OCI-LY7 (cell line): ENCODE data around the gene KCNK16.

Source experiments
- EZH2phosphoT487 ChIP-seq: fragments of 200-600 bp; sonication (generic); IDR thresholded peaks from 2 replicates; pipeline ENCODE4 v1.6.1; 2018; ENCODE audit warnings: low read depth, borderline replicate concordance, mild to moderate bottlenecking, mixed run types, antibody characterized with exemption, low read length, moderate library complexity, mixed read lengths
- TF ChIP-seq, protein P1 (sequence below): fragments of 200-600 bp; sonication (generic); conservative IDR thresholded peaks from 2 replicates; pipeline ENCODE4 v1.5.1; 2014; ENCODE audit warnings: mild to moderate bottlenecking, antibody characterized with exemption, low read length, moderate library complexity, mixed read lengths

DNA sequence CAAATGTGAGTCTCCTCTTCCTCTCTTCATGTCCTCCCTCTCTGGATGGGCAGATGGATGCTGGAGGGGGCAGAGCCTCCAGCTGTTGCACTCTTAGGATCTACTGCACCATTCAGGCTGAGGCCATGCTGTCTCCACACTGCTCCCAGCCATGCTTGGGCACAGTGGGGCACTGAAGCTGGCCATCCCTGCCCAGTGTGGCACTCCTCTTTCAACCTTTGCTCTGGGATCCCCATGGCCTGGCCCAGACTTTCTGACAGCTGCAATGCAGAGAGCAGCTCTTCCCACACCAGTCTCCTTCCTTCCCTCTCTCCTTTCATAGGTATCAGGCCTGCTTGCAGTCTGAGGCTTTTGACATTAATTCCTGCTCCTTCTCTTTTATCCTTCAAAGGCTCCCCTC is 17.6 kb downstream of the KCNK16 start:
- TF ChIP-seq, protein P1, sequence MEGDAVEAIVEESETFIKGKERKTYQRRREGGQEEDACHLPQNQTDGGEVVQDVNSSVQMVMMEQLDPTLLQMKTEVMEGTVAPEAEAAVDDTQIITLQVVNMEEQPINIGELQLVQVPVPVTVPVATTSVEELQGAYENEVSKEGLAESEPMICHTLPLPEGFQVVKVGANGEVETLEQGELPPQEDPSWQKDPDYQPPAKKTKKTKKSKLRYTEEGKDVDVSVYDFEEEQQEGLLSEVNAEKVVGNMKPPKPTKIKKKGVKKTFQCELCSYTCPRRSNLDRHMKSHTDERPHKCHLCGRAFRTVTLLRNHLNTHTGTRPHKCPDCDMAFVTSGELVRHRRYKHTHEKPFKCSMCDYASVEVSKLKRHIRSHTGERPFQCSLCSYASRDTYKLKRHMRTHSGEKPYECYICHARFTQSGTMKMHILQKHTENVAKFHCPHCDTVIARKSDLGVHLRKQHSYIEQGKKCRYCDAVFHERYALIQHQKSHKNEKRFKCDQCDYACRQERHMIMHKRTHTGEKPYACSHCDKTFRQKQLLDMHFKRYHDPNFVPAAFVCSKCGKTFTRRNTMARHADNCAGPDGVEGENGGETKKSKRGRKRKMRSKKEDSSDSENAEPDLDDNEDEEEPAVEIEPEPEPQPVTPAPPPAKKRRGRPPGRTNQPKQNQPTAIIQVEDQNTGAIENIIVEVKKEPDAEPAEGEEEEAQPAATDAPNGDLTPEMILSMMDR = no peak
- no peak for TF ChIP-seq EZH2phosphoT487
